ENCODE data around the gene FAAP20. TPM values are rescaled to one million over a fixed set of nuclear protein-coding genes. Genes with fewer than 3 reads are reported as not detected.

The FAAP20 gene
- polyA plus RNA-seq, 1 donor from 2014 or later, result 45.3 TPM

DNA sequence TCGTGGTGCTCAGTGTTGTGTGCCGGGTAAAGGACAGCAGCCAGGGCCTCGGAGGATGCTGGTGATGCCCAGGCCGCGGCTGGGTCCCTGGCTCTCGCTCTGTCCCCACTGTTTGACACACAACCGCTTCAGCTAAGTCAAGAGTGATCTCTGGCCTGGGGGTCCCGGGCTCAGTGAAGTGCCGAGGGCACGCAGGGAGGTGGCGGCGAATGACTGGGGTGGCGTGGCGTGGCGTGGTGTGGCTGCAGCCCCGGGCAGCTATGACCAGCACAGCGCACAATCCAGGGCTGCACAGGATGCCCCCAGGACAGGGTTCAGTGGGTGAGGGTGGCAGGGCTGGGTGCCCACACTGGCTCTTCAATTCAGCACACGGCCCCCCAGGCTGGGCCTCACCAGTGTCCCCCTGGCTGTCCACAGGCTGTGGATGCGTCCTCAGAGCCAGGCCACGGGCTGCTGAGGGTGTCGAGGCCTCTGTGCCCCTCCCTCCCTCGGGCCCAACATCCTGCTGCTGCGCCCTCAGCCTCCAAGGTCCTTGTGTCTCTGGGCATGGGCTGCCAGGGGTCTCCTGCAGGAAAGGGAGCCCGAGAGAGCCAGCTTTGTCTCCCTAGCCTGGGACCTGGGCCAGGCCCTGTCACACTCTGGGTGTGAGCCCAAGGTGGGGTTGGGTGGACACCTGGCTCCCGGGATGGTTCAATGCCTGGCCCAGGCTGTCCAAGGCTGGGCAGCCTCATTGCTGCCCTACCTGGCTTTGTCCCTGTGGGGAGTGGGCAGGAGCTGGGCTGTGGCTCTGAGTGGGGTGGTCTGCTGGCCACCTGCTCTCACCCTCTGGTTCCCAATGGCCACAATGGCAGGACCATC, 21.6 kb upstream of the FAAP20 start:
- H3K9me2 ChIP-seq (ENCODE audit: insufficient read depth, low read length), result no peaks in the 10 kb centered on the region
- no peak overlapping the region for H3K4me2 ChIP-seq (ENCODE audit: low read length)
- no peak overlapping the region for H3K27ac ChIP-seq (ENCODE audit: low read length)
- no peak overlapping the region for H3K4me3 ChIP-seq (ENCODE audit: low read length)
- no peaks in the 10 kb centered on the region for H3K36me3 ChIP-seq (ENCODE audit: insufficient read depth, low read length)
- H3K9me3 ChIP-seq (ENCODE audit: low read length), result no peaks in the 10 kb centered on the region
- H3F3A ChIP-seq (ENCODE audit: insufficient read depth, low read length, poor library complexity, severe bottlenecking), result no peaks in the 10 kb centered on the region
- no peaks in the 10 kb centered on the region for H3K27me3 ChIP-seq (ENCODE audit: insufficient read depth, low read depth, low read length)
- H4K20me1 ChIP-seq (ENCODE audit: insufficient read depth), result no peaks in the 10 kb centered on the region
- TF ChIP-seq POLR2AphosphoS5 (IDR thresholded peaks at IDR 0.05) (no peak), SMC3 (conservative IDR thresholded peaks at IDR 0.05; ENCODE audit: poor library complexity) (no peak), MXI1 (conservative IDR thresholded peaks at IDR 0.05; ENCODE audit: poor library complexity, severe bottlenecking) (no peak), EZH2 (IDR thresholded peaks at IDR 0.05; ENCODE audit: borderline replicate concordance, insufficient read depth, low read length, poor library complexity, severe bottlenecking) (no peak), RAD21 (conservative IDR thresholded peaks at IDR 0.05) (no peak), EP300 (conservative IDR thresholded peaks at IDR 0.05; ENCODE audit: poor library complexity, severe bottlenecking) (no peak), TAF1 (IDR thresholded peaks at IDR 0.05; ENCODE audit: low read depth) (no peak), CTCF (IDR thresholded peaks at IDR 0.05; ENCODE audit: poor library complexity, severe bottlenecking) (no peak), REST (IDR thresholded peaks at IDR 0.05; ENCODE audit: borderline replicate concordance) (no peak)
- H2AFZ ChIP-seq (ENCODE audit: low read depth, low read length), result no peak overlapping the region
- no peaks in the 10 kb centered on the region for H3K79me2 ChIP-seq (replicated peaks; ENCODE audit: insufficient read depth, low read length)
- H3K9ac ChIP-seq (ENCODE audit: low read length), result no peak overlapping the region

DNA sequence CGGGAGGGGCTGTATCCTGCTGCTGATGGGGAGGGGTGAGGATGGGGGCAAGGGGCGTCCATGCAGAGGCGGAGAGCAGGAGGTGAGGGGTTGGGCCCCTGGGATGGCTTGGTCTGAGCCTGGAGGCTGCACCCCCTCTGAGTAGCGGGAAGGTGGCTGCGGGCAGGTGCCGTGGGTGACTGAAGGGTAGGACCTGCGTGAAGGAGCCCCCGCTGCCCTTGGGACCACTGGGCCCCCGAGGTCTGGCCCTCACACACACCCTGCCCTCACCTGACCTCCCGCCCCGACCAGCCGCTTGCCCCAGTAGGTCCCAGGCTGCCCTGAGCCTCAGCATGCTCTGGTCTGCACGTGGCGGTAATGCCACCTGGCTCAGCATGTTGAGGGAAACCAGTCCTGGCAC, 20.8 kb upstream of the FAAP20 start:
- Histone ChIP-seq H3K4me2 (ENCODE audit: low read length) (no peak overlapping the region), H3K27me3 (ENCODE audit: insufficient read depth, low read depth, low read length) (no peaks in the 10 kb centered on the region), H3K9me3 (ENCODE audit: low read length) (no peaks in the 10 kb centered on the region), H3K4me3 (ENCODE audit: low read length) (no peak overlapping the region), H3K36me3 (ENCODE audit: insufficient read depth, low read length) (no peaks in the 10 kb centered on the region), H3F3A (ENCODE audit: insufficient read depth, low read length, poor library complexity, severe bottlenecking) (no peaks in the 10 kb centered on the region), H4K20me1 (ENCODE audit: insufficient read depth) (no peaks in the 10 kb centered on the region), H2AFZ (ENCODE audit: low read depth, low read length) (no peak overlapping the region), H3K27ac (ENCODE audit: low read length) (no peak overlapping the region), H3K9me2 (ENCODE audit: insufficient read depth, low read length) (no peaks in the 10 kb centered on the region), H3K9ac (ENCODE audit: low read length) (no peak overlapping the region), H3K79me2 (replicated peaks; ENCODE audit: insufficient read depth, low read length) (no peaks in the 10 kb centered on the region)
- TF ChIP-seq POLR2AphosphoS5 (IDR thresholded peaks at IDR 0.05) (no peak), CTCF (IDR thresholded peaks at IDR 0.05; ENCODE audit: poor library complexity, severe bottlenecking) (no peak), MXI1 (conservative IDR thresholded peaks at IDR 0.05; ENCODE audit: poor library complexity, severe bottlenecking) (no peak), RAD21 (conservative IDR thresholded peaks at IDR 0.05) (no peak), SMC3 (conservative IDR thresholded peaks at IDR 0.05; ENCODE audit: poor library complexity) (no peak), TAF1 (IDR thresholded peaks at IDR 0.05; ENCODE audit: low read depth) (no peak), REST (IDR thresholded peaks at IDR 0.05; ENCODE audit: borderline replicate concordance) (no peak), EZH2 (IDR thresholded peaks at IDR 0.05; ENCODE audit: borderline replicate concordance, insufficient read depth, low read length, poor library complexity, severe bottlenecking) (no peak), EP300 (conservative IDR thresholded peaks at IDR 0.05; ENCODE audit: poor library complexity, severe bottlenecking) (no peak)
